ENCODE results near the gene PRKCA.

The PRKCA gene

GRCh38 chr17:66784621-66785364, 482.4 kb downstream of the PRKCA start:
- H3K4me3 ChIP-seq, result no peak overlapping the region
- DNase-seq (ENCODE audit: low spot score in 2 of 2), result no peak
- H3K27me3 ChIP-seq (ENCODE audit: low read depth), result no peaks in the 10 kb centered on the region
- H3K9me3 ChIP-seq, result no peaks in the 10 kb centered on the region
- in situ Hi-C loops (cut with MboI; ENCODE audit: low sequenced_read_pairs), result no loop called here
- no peaks in the 10 kb centered on the region for H3K4me1 ChIP-seq
- H3K36me3 ChIP-seq (replicated peaks), result no peaks in the 10 kb centered on the region

GRCh38 chr17:66786107-66786506, 483.7 kb downstream of the PRKCA start:
- in situ Hi-C loops (cut with MboI; ENCODE audit: low sequenced_read_pairs), result no loop called here
- Histone ChIP-seq H3K4me3 (no peak overlapping the region), H3K36me3 (replicated peaks) (no peaks in the 10 kb centered on the region), H3K27me3 (ENCODE audit: low read depth) (no peaks in the 10 kb centered on the region), H3K9me3 (no peaks in the 10 kb centered on the region), H3K4me1 (no peaks in the 10 kb centered on the region)
- DNase-seq (ENCODE audit: low spot score in 2 of 2), result no peak

GRCh38 chr17:66787914-66788313, 485.5 kb downstream of the PRKCA start:
- H3K9me3 ChIP-seq, result no peaks in the 10 kb centered on the region
- H3K4me1 ChIP-seq, result no peaks in the 10 kb centered on the region
- no peaks in the 10 kb centered on the region for H3K27me3 ChIP-seq (ENCODE audit: low read depth)
- in situ Hi-C loops (cut with MboI; ENCODE audit: low sequenced_read_pairs), result no loop called here
- no peaks in the 10 kb centered on the region for H3K36me3 ChIP-seq (replicated peaks)
- DNase-seq (ENCODE audit: low spot score in 2 of 2), result no peak
- H3K4me3 ChIP-seq, result no peak overlapping the region

- no peaks in the 10 kb centered on the region for H3K27me3 ChIP-seq (ENCODE audit: low read depth)
- no peak overlapping the region for H3K4me3 ChIP-seq
- H3K36me3 ChIP-seq (replicated peaks), result no peaks in the 10 kb centered on the region
- H3K4me1 ChIP-seq, result no peaks in the 10 kb centered on the region
- in situ Hi-C loops (cut with MboI; ENCODE audit: low sequenced_read_pairs), result no loop called here
- H3K9me3 ChIP-seq, result no peaks in the 10 kb centered on the region
- DNase-seq (ENCODE audit: low spot score in 2 of 2), result no peak
Observed at GRCh38 chr17:66789093-66789492, 486.7 kb downstream of the PRKCA start.

GRCh38 chr17:66789961-66790437, 487.6 kb downstream of the PRKCA start:
- H3K27me3 ChIP-seq (ENCODE audit: low read depth), result no peaks in the 10 kb centered on the region
- no peak for DNase-seq (ENCODE audit: low spot score in 2 of 2)
- no peak overlapping the region for H3K4me3 ChIP-seq
- H3K4me1 ChIP-seq, result no peaks in the 10 kb centered on the region
- in situ Hi-C loops (cut with MboI; ENCODE audit: low sequenced_read_pairs), result no loop called here
- no peaks in the 10 kb centered on the region for H3K9me3 ChIP-seq
- H3K36me3 ChIP-seq (replicated peaks), result no peaks in the 10 kb centered on the region

- Histone ChIP-seq H3K4me1 (no peaks in the 10 kb centered on the region), H3K9me3 (no peaks in the 10 kb centered on the region), H3K36me3 (replicated peaks) (no peaks in the 10 kb centered on the region), H3K4me3 (no peak overlapping the region), H3K27me3 (ENCODE audit: low read depth) (no peaks in the 10 kb centered on the region)
- in situ Hi-C loops (cut with MboI; ENCODE audit: low sequenced_read_pairs), result no loop called here
- DNase-seq (ENCODE audit: low spot score in 2 of 2), result no peak
Observed at GRCh38 chr17:66790501-66791061, 488.2 kb downstream of the PRKCA start.

- Histone ChIP-seq H3K4me1 (no peaks in the 10 kb centered on the region), H3K4me3 (no peak overlapping the region), H3K36me3 (replicated peaks) (no peaks in the 10 kb centered on the region), H3K9me3 (no peaks in the 10 kb centered on the region), H3K27me3 (ENCODE audit: low read depth) (no peaks in the 10 kb centered on the region)
- no peak for DNase-seq (ENCODE audit: low spot score in 2 of 2)
- in situ Hi-C loops (cut with MboI; ENCODE audit: low sequenced_read_pairs), result no loop called here
Observed at GRCh38 chr17:66791347-66791746, 488.9 kb downstream of the PRKCA start.

- H3K4me1 ChIP-seq, result no peaks in the 10 kb centered on the region
- no peak overlapping the region for H3K4me3 ChIP-seq
- no peaks in the 10 kb centered on the region for H3K27me3 ChIP-seq (ENCODE audit: low read depth)
- in situ Hi-C loops (cut with MboI; ENCODE audit: low sequenced_read_pairs), result no loop called here
- no peak for DNase-seq (ENCODE audit: low spot score in 2 of 2)
- no peaks in the 10 kb centered on the region for H3K9me3 ChIP-seq
- no peaks in the 10 kb centered on the region for H3K36me3 ChIP-seq (replicated peaks)
Observed at GRCh38 chr17:66793814-66794213, 491.4 kb downstream of the PRKCA start.

GRCh38 chr17:66795486-66795885, 493.1 kb downstream of the PRKCA start:
- no peak for DNase-seq (ENCODE audit: low spot score in 2 of 2)
- no peaks in the 10 kb centered on the region for H3K4me1 ChIP-seq
- no peak overlapping the region for H3K4me3 ChIP-seq
- H3K36me3 ChIP-seq (replicated peaks), result no peaks in the 10 kb centered on the region
- no peaks in the 10 kb centered on the region for H3K27me3 ChIP-seq (ENCODE audit: low read depth)
- no peaks in the 10 kb centered on the region for H3K9me3 ChIP-seq
- in situ Hi-C loops (cut with MboI; ENCODE audit: low sequenced_read_pairs), result no loop called here

GRCh38 chr17:66799849-66800537, 497.6 kb downstream of the PRKCA start:
- in situ Hi-C loops (cut with MboI; ENCODE audit: low sequenced_read_pairs), result no loop called here
- Histone ChIP-seq H3K27me3 (ENCODE audit: low read depth) (no peaks in the 10 kb centered on the region), H3K4me3 (no peak overlapping the region), H3K36me3 (replicated peaks) (no peaks in the 10 kb centered on the region), H3K9me3 (no peaks in the 10 kb centered on the region), H3K4me1 (no peaks in the 10 kb centered on the region)
- no peak for DNase-seq (ENCODE audit: low spot score in 2 of 2)

- Histone ChIP-seq H3K9me3 (no peaks in the 10 kb centered on the region), H3K36me3 (replicated peaks) (no peaks in the 10 kb centered on the region), H3K4me3 (no peak overlapping the region), H3K4me1 (no peaks in the 10 kb centered on the region), H3K27me3 (ENCODE audit: low read depth) (no peaks in the 10 kb centered on the region)
- DNase-seq (ENCODE audit: low spot score in 2 of 2), result no peak
- in situ Hi-C loops (cut with MboI; ENCODE audit: low sequenced_read_pairs), result no loop called here
Observed at GRCh38 chr17:66803474-66803951, 501.1 kb downstream of the PRKCA start.

- H3K27me3 ChIP-seq (ENCODE audit: low read depth), result no peaks in the 10 kb centered on the region
- H3K9me3 ChIP-seq, result no peaks in the 10 kb centered on the region
- H3K36me3 ChIP-seq (replicated peaks), result no peaks in the 10 kb centered on the region
- in situ Hi-C loops (cut with MboI; ENCODE audit: low sequenced_read_pairs), result no loop called here
- H3K4me1 ChIP-seq, result no peaks in the 10 kb centered on the region; the same call in 1 of the 2 replicates
- H3K4me3 ChIP-seq, result no peak overlapping the region
- no peak for DNase-seq (ENCODE audit: low spot score in 2 of 2)
Observed at GRCh38 chr17:66805567-66805966, 503.2 kb downstream of the PRKCA start.

GRCh38 chr17:66807182-66807581, 504.8 kb downstream of the PRKCA start:
- Histone ChIP-seq H3K4me1 (no peaks in the 10 kb centered on the region; the same call in 1 of the 2 replicates), H3K36me3 (replicated peaks) (no peaks in the 10 kb centered on the region), H3K9me3 (no peaks in the 10 kb centered on the region), H3K4me3 (no peak overlapping the region), H3K27me3 (ENCODE audit: low read depth) (no peaks in the 10 kb centered on the region)
- in situ Hi-C loops (cut with MboI; ENCODE audit: low sequenced_read_pairs), result no loop called here
- no peak for DNase-seq (ENCODE audit: low spot score in 2 of 2)

GRCh38 chr17:66809408-66809807, 507.0 kb downstream of the PRKCA start:
- no peaks in the 10 kb centered on the region for H3K36me3 ChIP-seq (replicated peaks)
- H3K27me3 ChIP-seq (ENCODE audit: low read depth), result no peaks in the 10 kb centered on the region
- no peaks in the 10 kb centered on the region; the same call in 1 of the 2 replicates for H3K4me1 ChIP-seq
- in situ Hi-C loops (cut with MboI; ENCODE audit: low sequenced_read_pairs), result no loop called here
- no peak overlapping the region for H3K4me3 ChIP-seq
- DNase-seq (ENCODE audit: low spot score in 2 of 2), result no peak
- no peaks in the 10 kb centered on the region for H3K9me3 ChIP-seq
